Fibroblast of villous mesenchyme (primary cell): ENCODE results near the gene NFATC1. TPM values are rescaled to one million over a fixed set of nuclear protein-coding genes. Genes with fewer than 3 reads are reported as not detected.

ENCODE experiments used
- DNase-seq: peaks from one replicate; pipeline ENCODE4 v3.0.0-alpha.2; 2010; ENCODE audit warnings: low read depth
- H3K4me3 ChIP-seq: 2 replicates; pipeline ENCODE4 v1.5.1; 2011; ENCODE audit warnings: low read depth, mild to moderate bottlenecking, low read length
- total RNA-seq: library from RNA; depleted of rRNA; stranded (reverse); fragments of >200 nt; gene quantifications from 2 replicates; pipeline ENCODE4 v1.2.3, GENCODE V29; 2012
- TF ChIP-seq, protein P1 (sequence below): IDR thresholded peaks from 2 replicates; pipeline ENCODE4 v1.5.1; 2012; ENCODE audit warnings: low read depth, mild to moderate bottlenecking, low read length; ENCODE audit not compliant: insufficient read depth

NFATC1 gene
- total RNA-seq, 1 donor: 0.43 TPM

- no peak for DNase-seq
- TF ChIP-seq, protein P1, sequence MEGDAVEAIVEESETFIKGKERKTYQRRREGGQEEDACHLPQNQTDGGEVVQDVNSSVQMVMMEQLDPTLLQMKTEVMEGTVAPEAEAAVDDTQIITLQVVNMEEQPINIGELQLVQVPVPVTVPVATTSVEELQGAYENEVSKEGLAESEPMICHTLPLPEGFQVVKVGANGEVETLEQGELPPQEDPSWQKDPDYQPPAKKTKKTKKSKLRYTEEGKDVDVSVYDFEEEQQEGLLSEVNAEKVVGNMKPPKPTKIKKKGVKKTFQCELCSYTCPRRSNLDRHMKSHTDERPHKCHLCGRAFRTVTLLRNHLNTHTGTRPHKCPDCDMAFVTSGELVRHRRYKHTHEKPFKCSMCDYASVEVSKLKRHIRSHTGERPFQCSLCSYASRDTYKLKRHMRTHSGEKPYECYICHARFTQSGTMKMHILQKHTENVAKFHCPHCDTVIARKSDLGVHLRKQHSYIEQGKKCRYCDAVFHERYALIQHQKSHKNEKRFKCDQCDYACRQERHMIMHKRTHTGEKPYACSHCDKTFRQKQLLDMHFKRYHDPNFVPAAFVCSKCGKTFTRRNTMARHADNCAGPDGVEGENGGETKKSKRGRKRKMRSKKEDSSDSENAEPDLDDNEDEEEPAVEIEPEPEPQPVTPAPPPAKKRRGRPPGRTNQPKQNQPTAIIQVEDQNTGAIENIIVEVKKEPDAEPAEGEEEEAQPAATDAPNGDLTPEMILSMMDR: no peak
- H3K4me3 ChIP-seq: no peak overlapping the region
These were observed 6.0 kb upstream of the NFATC1 start for GRCh38 chr18:79389689-79390088.

DNA sequence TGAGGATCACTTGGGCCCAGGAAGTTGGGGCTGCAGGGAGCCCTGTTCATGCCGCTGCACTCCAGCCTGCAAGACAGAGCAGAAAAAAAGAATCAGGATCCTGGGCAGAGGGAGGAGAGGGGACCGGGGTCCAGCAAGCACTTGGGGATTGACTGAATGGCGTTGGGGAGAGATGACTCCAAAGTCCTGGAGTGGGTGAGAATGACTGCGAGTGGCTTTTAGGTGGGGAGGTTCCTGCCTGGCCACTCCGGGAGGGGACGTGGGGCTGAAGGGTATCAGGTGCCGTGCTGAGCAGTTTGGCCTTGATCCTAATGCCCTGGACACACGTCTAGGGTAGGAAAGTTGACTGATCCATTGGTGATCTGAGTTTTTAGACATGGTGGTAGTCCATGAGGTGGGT lies 3.5 kb upstream of the NFATC1 start:
- no peak overlapping the region for H3K4me3 ChIP-seq
- DNase-seq: no peak
- TF ChIP-seq, protein P1: no peak

GRCh38 chr18:79393181-79393634 lies 2.5 kb upstream of the NFATC1 start:
- H3K4me3 ChIP-seq: peak overlapping the region; percentile 56
- DNase-seq: no peak
- TF ChIP-seq, protein P1: no peak

DNA sequence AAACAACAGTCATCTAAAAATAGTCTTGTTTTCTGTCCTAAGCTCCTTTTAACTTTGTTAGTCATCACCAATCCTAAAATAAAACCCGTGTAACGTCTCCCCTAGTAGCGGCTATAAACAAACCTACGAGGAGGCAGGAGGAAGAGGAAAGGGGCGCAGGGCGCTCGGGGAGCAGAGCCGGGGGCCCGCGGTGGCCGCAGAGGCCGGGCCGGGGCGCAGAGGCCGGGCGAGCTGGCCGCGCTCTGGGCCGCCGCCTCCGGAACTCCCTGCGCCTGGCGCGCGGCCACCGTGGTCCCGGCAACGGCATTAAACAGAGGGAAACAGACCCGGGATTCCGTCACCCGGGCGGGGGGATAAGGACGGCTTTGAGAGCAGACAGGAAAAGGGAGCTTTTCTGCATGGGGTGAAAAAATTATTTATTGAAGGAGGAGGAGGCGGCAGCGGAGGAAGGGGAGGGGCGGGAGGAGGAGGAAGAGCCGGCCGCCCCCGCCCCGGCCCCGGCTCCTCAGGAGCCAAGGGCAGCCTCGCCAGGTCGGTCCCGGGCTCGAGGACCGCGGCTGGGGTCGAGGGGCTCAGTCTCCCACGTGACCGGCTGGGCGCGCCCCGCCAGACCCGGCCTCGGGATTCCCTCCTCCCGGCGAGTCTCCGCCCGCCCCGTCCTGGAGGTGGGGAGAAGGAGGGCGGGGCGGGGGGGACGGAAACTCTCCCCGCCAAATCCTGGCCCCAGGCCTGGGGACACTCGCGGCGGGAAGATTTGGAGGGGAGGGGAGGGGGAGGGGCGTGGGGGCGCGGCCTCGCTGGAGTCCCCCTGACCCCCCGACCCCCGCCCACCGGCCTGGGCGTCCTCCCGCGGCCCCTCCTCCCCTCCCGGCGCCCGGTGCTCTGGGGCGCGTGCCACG lies 1.8 kb upstream of the NFATC1 start:
- peak; percentile 93 for DNase-seq
- TF ChIP-seq, protein P1: no peak

DNA sequence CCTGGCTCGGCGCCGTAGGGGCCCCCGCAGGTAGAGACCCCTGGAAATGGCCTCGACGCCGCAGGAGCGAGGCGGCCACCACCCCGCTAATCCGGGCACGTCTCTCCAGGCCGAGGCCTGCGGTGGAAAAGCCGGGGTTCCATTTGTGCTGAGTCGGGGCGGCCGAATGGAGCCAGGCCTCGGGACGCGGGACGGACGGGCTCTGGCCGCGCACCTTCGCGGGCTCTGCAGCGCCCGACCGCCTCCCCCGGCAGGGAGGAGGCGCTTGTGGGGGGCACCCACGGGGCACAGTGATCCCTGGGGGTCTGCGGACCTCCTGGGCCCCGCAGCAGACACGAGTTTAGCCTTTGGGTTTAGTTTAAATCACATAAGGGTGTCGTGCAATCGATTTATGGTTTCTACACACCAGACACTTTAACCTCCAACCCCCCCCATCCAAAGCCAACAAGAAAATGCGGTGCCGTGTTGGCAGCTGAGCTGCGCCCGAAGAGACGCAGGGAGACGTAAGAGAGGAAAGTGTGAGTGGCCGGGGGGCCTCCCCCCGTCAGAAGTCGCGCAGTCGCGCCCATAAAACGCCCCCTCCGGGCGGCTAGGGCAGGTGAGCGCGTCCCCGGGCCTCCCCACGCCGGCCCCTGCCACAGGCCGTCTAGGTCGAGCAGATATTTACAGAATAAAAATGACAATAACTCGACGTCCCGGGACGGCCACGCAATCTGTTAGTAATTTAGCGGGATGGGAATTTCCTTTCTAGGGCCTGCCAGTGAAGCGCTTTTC lies 1.0 kb upstream of the NFATC1 start:
- peak; percentile 73 for DNase-seq
- TF ChIP-seq, protein P1: no peak
- H3K4me3 ChIP-seq: peak overlapping the region; percentile 38

More for the DNA sequence above, 1.8 kb upstream of the NFATC1 start:
- peak overlapping the region; percentile 56 for H3K4me3 ChIP-seq

- H3K4me3 ChIP-seq: peak overlapping the region; percentile 38
- TF ChIP-seq, protein P1: no peak
- DNase-seq: no peak
These were observed 456 bp upstream of the NFATC1 start for GRCh38 chr18:79395308-79395640.
